ENCODE data around the gene LARP4B.

DNA sequence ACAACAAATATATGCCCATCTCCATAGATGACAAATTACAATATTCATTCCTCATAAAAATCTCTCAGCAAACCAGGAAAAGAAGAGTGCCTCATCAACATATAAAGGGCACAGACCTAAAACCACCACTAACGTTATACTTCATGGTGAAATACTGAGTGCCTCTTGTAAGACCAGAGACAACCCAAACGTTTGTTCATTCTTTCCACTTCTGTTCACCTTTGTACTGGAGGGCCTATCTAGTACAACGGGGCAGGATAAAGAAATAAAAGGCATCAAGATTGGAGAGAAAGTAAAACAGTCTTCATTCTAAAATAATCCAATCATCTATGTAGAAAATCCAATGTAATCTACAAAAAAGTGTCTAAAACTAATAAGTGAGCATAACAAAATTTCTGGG, 79.1 kb downstream of the LARP4B start:
- TF ChIP-seq, protein P1, sequence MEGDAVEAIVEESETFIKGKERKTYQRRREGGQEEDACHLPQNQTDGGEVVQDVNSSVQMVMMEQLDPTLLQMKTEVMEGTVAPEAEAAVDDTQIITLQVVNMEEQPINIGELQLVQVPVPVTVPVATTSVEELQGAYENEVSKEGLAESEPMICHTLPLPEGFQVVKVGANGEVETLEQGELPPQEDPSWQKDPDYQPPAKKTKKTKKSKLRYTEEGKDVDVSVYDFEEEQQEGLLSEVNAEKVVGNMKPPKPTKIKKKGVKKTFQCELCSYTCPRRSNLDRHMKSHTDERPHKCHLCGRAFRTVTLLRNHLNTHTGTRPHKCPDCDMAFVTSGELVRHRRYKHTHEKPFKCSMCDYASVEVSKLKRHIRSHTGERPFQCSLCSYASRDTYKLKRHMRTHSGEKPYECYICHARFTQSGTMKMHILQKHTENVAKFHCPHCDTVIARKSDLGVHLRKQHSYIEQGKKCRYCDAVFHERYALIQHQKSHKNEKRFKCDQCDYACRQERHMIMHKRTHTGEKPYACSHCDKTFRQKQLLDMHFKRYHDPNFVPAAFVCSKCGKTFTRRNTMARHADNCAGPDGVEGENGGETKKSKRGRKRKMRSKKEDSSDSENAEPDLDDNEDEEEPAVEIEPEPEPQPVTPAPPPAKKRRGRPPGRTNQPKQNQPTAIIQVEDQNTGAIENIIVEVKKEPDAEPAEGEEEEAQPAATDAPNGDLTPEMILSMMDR (conservative IDR thresholded peaks at IDR 0.05; ENCODE audit: low read depth in 2 of 2): no peak
- TF ChIP-seq, protein P2, sequence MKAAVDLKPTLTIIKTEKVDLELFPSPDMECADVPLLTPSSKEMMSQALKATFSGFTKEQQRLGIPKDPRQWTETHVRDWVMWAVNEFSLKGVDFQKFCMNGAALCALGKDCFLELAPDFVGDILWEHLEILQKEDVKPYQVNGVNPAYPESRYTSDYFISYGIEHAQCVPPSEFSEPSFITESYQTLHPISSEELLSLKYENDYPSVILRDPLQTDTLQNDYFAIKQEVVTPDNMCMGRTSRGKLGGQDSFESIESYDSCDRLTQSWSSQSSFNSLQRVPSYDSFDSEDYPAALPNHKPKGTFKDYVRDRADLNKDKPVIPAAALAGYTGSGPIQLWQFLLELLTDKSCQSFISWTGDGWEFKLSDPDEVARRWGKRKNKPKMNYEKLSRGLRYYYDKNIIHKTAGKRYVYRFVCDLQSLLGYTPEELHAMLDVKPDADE (IDR thresholded peaks at IDR 0.05): no peak
- no peak for TF ChIP-seq POLR2AphosphoS5 (IDR thresholded peaks at IDR 0.05; ENCODE audit: low read depth)
- no peak for TF ChIP-seq EZH2phosphoT487 (IDR thresholded peaks at IDR 0.05; ENCODE audit: unreplicated experiment)
- TF ChIP-seq, protein P3, sequence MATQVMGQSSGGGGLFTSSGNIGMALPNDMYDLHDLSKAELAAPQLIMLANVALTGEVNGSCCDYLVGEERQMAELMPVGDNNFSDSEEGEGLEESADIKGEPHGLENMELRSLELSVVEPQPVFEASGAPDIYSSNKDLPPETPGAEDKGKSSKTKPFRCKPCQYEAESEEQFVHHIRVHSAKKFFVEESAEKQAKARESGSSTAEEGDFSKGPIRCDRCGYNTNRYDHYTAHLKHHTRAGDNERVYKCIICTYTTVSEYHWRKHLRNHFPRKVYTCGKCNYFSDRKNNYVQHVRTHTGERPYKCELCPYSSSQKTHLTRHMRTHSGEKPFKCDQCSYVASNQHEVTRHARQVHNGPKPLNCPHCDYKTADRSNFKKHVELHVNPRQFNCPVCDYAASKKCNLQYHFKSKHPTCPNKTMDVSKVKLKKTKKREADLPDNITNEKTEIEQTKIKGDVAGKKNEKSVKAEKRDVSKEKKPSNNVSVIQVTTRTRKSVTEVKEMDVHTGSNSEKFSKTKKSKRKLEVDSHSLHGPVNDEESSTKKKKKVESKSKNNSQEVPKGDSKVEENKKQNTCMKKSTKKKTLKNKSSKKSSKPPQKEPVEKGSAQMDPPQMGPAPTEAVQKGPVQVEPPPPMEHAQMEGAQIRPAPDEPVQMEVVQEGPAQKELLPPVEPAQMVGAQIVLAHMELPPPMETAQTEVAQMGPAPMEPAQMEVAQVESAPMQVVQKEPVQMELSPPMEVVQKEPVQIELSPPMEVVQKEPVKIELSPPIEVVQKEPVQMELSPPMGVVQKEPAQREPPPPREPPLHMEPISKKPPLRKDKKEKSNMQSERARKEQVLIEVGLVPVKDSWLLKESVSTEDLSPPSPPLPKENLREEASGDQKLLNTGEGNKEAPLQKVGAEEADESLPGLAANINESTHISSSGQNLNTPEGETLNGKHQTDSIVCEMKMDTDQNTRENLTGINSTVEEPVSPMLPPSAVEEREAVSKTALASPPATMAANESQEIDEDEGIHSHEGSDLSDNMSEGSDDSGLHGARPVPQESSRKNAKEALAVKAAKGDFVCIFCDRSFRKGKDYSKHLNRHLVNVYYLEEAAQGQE (IDR thresholded peaks at IDR 0.05; ENCODE audit: unreplicated experiment): no peak
- TF ChIP-seq EZH2 (IDR thresholded peaks at IDR 0.05; ENCODE audit: low read depth, unreplicated experiment): no peak
- no peak for TF ChIP-seq JUNB (IDR thresholded peaks at IDR 0.05; ENCODE audit: unreplicated experiment)
- no peak for TF ChIP-seq STAT1 (IDR thresholded peaks at IDR 0.05; ENCODE audit: unreplicated experiment)
- no peak for TF ChIP-seq ZNF331 (CRISPR knock-in tag; IDR thresholded peaks at IDR 0.05; ENCODE audit: low read depth)
